ENCODE results near the gene BAIAP3.

The BAIAP3 gene

GRCh38 chr16:1345651-1346421 lies 12.4 kb downstream of the BAIAP3 start:
- no peak for DNase-seq (ENCODE audit: low read depth, low spot score)

GRCh38 chr16:1346422-1347285 lies 13.2 kb downstream of the BAIAP3 start:
- no peak for DNase-seq (ENCODE audit: low read depth, low spot score)

- no peak for DNase-seq (ENCODE audit: low read depth, low spot score)
Measured at GRCh38 chr16:1347286-1347855, 13.9 kb downstream of the BAIAP3 start.

GRCh38 chr16:1347962-1348361 lies 14.5 kb downstream of the BAIAP3 start:
- DNase-seq (ENCODE audit: low read depth, low spot score) = no peak

- no peak for DNase-seq (ENCODE audit: low read depth, low spot score)
Measured at GRCh38 chr16:1348441-1348840, 15.0 kb downstream of the BAIAP3 start.

- DNase-seq (ENCODE audit: low read depth, low spot score) = no peak
Measured at GRCh38 chr16:1348926-1349325, 15.5 kb downstream of the BAIAP3 start.

- no peak for DNase-seq (ENCODE audit: low read depth, low spot score)
Measured at GRCh38 chr16:1349351-1349750, 15.9 kb downstream of the BAIAP3 start.

GRCh38 chr16:1349951-1350350 lies 16.5 kb downstream of the BAIAP3 start:
- DNase-seq (ENCODE audit: low read depth, low spot score) = no peak

GRCh38 chr16:1350691-1351090 lies 17.2 kb downstream of the BAIAP3 start:
- no peak for DNase-seq (ENCODE audit: low read depth, low spot score)

- peak; percentile 30 for DNase-seq (ENCODE audit: low read depth, low spot score)
Measured at GRCh38 chr16:1351215-1351581, 17.8 kb downstream of the BAIAP3 start.

GRCh38 chr16:1351582-1352362 lies 18.3 kb downstream of the BAIAP3 start, which contains the start of the genes GNPTG and TSR3:
TSS of gene GNPTG (plus strand) at chr16:1351931. CDS start at chr16:1351966, 35 bp downstream.
TSS of gene TSR3 (minus strand) at chr16:1351878. CDS start at chr16:1351804, 74 bp downstream.
- DNase-seq (ENCODE audit: low read depth, low spot score) = peak; percentile 75

- no peak for DNase-seq (ENCODE audit: low read depth, low spot score)
Measured at GRCh38 chr16:1354815-1355540, 21.5 kb downstream of the BAIAP3 start.

GRCh38 chr16:1355591-1355990 lies 22.1 kb downstream of the BAIAP3 start:
- no peak for DNase-seq (ENCODE audit: low read depth, low spot score)

GRCh38 chr16:1356061-1356900 lies 22.8 kb downstream of the BAIAP3 start:
- DNase-seq (ENCODE audit: low read depth, low spot score) = no peak

GRCh38 chr16:1357906-1358566 lies 24.6 kb downstream of the BAIAP3 start:
- no peak for DNase-seq (ENCODE audit: low read depth, low spot score)

GRCh38 chr16:1361685-1362360 lies 28.4 kb downstream of the BAIAP3 start:
- DNase-seq (ENCODE audit: low read depth, low spot score) = no peak

GRCh38 chr16:1362807-1363206 lies 29.4 kb downstream of the BAIAP3 start:
- no peak for DNase-seq (ENCODE audit: low read depth, low spot score)

GRCh38 chr16:1363501-1364041 lies 30.1 kb downstream of the BAIAP3 start:
- peak; percentile 87 for DNase-seq (ENCODE audit: low read depth, low spot score)
